Stimulated activated CD4-positive, alpha-beta T cell treated with anti-CD3 and anti-CD28 coated beads, Interleukin-1b, Interleukin-23, amount 100 ng/mL, for 24 hours (primary cell): ENCODE results near the gene DQX1.

Experiments used
- DNase-seq, 4 experiments: peaks; one replicate each; pipeline ENCODE4 v3.0.0-alpha.2; 2020; ENCODE audit warnings: low read depth in 4 of 4, low spot score in 1 of 4

The DQX1 gene

DNA sequence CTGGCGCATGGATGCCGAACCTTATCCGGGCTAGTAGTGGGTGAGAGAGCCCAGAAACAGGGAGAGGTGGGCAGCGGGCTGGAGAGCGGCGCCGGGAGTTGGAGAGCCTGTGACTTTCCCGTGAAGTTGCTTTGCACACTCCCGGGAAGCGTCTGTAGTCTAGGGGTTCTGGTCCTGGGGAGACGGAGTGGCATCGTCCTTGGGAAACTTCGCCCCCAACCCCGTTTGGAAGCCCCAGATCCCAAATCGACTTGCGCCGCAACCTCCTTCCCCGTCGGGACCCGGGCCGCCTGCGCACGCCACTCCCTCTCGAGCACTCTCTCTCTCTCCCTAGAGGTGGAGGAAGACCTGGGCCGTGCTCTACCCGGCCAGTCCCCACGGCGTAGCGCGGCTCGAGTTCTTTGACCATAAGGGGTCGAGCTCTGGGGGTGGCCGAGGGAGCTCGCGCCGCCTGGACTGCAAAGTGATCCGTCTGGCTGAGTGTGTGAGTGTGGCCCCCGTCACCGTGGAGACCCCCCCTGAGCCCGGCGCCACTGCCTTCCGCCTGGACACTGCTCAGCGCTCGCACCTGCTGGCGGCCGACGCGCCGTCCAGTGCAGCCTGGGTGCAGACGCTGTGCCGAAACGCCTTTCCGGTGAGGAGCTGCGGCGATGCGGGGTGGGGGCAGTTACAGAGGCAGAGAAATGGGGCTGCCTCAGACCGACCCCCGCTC lies 28.9 kb upstream of the DQX1 start:
- DNase-seq: peak in 1 of 4 experiments; percentile 22

DNA sequence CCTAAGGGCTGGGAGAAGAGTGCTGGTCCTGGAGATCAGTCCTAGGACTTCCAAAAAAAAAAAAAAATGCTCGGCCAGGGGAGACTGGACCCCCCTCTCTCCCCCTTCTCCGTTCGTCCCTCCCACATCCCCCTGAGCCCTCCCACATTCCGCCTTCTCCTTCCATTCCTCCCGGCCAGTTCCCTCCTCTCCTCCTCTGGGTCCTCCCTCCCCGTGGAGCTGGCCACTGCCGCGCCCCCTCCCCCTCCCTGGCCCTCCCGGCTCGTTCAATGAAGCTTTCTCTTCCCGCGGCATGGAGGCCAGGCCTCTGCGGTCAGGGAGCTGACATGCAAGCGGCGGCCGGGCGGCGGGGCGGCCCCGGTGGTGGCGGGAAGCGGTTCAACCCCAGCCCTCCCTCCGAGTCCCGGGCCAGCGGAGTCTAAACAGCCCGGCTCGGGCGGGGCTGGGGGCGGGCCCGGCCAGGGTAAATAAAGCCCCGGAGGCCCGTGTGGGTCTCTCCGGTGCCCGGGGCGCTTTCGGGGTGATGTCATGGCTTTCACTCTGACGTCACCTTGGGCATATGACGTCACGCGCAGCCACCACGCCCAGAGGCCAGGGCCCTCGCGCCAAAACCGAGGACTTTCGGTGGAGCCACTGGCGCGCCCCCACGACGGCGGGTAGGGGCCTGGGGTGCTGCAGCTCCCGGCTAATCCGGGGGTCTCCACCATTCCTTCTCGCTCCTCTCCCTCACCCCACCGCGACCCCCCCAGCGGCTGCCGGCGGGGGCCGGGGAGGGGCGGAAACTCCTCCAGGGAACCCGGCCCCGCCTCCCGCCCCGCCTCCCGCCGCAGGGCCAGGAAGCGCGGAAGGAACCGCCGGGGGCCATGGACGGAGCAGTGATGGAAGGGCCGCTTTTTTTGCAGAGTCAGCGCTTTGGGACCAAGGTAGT lies 28.1 kb upstream of the DQX1 start, which contains the start of the genes DOK1 and LOXL3:
Gene DOK1, plus strand, starts transcription at position 829 of the 928 bp plus-strand sequence. Its CDS starts 35 bp downstream, at position 864.
Gene LOXL3, minus strand, starts transcription at position 51 of the 928 bp plus-strand sequence. CDS start 1,308 bp downstream, outside the sequence.
- DNase-seq: peak; percentile 62 to 84 (median 75)

DNA sequence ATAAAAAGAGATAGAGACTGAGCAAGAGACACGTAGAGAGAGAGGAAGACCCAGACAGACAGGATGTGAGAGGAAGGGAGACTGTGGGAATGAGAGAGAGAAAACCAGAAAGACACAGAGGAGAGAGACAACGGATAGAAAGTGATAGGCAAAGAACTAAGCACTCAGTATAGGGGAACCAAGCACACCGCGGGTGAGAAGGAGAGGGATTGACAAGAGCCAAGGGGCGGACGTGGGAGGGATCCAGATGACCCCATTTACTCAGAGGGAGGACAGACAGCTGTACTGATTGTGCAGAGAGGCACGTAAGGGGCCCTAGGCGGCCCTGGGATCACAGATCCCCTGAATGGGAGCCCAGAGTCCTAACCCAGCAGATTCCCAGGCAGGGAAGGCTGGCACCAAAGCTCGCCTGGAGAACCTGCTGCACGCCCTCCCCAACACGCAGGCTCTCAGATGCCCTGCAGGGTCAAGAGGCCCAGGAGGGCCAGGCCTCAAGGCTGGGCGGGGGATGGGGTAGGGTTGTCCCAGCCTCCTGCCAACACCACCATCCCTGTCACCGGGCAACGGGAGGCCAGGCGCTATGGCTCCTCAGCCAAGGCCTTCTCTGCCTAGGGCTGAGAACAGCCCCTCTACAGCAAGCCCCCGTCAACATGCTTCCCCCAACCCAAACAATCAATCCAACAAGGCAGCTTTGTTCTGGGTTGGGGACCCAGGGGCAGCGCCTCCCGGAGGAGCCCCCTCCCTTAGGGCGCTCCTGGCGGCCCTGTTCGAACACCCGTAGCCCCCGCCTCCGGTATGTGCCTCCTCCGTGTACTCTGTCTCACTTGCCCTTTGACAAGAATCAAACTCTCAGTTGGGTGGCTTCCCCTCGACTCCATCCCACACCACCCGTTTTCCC lies 27.1 kb upstream of the DQX1 start:
- no peak for DNase-seq

DNA sequence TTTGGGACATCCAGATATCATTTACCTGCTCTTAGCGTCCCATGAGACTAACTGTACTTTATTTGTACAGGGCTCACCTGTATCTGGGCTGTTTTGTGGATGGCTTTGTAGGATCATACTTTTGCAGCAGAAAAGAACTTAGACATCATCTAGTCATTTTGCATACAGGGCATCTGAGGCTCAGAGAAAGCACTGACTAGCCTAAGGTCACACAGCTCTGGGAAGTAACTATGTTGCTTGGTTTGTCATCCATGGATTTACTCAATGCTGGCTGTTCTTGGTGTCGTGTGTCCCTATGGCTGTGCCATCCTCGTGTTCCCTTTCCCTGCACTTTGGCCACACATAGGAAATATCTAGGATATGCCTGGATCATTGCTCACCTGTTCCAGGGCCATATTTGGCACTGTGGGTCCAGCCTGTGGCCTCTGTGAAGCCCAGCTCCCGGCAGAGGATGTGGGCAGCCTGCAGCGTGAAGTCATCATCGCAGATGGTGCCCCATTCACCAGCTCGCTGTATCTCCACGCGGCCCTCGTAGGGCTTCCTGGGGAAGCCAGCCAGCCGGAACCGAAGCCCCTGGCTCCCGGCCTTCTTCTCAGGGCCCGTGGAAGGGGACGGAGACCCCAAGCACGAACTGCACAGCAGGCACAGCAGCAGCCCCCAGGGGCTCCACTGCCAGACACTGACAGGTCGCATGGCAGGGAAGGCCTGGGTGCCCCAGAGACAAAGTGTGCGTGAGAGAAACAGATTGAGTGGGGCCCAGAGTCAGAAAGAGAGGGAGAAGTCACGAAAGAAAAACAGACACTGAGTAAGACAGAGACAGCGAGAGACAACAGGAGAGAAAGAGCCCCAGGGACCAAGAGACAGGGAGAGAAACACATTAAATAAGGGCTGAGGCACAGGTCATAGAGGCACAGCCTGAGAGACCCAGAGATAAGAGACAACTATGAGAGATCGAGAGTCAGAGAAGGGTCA lies 26.2 kb upstream of the DQX1 start:
- DNase-seq: no peak

DNA sequence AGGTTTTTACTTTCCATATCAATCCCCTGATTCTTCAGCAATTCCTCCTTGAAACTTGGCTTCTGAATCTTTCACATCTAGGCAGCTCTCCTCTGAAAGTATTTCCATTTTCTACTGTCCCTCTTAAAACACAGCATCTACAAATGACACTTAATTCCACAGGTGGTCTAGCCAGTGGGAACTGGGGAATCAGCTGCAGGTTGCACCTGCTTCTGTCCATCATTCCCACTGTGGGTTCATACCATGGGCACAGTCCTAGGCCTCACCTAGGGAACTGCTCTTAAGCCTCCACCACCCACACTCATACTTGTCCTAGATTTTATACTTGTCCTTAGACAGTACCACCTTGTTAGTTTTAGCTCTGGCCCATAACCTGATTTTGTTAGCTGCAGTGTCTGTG lies 25.5 kb upstream of the DQX1 start:
- DNase-seq: no peak

DNA sequence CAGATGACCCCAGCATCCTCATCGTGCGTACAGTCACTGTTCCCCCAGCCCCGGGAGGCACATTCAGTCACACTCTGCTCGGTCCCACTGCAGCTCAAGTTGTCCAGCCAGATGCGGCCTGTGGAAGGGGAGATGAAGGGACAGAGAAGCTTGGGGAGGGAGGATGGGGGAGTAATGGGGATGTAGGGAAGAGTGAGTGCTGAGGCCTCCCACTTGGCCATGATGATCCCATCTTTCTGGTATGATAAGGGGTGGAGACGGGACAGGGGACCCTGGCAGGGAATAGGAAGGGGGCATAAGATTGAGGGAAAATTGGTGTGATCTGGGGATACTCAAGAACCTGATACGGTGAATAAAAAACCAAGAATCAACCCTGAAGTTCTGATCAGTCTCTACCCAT lies 24.2 kb upstream of the DQX1 start:
- DNase-seq: no peak

DNA sequence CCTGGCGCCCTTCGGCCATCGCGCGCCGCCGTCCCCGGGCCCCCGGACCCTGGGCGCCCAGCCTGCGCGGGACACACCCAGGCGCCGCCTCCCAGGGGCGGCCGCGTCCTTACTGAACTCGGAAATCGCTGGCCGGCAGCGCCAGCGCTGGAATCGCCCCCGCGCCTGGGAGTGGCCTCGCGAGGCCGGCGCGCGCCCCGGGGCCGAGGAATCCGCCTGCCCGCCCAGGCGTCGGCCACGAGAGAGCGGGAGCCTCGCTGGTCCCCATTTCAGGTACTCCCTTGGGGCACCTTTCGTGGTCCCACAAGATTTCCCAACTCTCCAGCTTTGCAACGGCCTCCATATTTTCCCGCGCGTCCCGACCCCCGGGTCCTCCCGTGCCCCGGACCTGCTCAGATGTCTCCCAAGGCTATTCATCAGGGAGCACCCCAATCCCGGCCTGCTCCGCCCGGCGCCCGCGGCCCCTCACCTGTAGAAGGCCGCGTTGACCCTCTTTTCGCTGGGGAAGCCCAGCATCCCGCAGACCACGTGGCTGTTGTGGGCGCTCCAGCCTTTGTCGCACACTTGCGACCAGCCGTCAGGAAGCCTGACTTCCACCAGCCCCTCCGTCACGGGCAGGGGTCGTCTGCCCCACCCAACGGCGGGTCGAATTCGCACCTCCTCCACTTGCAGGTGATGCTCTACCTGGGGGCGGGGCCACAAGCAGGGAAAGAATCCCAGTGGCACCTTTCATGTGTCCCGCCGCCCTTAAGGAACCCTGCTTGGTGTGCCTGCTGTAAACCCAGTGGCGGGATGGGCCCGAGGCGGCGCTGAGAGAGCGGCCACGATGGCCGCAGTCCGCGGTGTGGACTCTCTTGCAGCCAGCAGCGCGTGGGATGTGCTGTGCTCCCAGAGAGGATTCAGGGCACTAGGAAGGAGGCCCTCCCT lies 23.1 kb upstream of the DQX1 start:
- no peak for DNase-seq

DNA sequence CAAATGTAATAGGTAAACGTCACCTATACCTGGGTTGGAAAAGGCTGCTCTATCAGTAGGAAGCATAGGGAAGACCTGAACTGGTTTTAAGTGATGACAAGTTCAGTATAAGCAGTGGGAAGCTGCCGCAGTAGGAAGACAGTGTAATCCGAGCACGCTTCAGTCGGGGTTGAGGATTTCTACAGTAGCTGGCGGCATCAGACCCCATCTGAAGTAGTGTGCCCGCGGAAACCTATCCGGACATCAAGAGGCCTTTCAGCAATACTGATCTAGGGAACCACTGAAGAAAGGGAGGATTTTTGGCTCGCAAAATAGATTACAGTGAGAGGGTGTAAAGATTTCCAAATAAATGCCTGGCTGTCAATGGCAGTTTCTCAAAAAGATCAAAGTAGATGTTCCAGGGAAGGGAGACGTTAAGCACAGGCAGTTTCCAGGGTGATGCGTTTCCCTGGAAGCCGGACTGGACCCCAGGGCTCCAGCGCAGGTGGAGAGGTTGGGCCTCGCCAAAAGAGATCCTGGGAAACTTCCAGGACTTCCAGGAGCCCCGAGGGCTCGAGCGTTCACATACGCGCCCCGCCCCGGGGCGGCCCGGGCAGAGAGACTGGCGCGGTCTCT lies 22.4 kb upstream of the DQX1 start:
- DNase-seq: no peak

DNA sequence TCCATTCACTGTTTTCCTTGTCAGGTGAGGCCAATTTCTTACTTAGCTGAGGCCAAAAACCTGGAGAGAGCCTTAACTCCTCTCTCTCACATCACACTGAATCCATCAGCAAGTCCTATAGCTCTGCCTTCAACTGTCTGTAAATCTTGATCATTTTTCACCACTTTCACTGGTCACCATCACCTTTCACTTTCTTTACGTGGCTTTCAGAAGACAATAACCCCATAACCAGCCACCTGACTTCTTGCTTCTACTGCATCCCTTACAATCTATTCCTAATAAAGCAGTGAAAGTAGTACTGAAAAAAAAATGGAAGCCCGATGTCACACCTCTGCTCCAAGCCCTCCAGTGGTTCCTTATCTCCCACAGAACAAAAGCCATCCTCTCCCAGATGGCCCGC lies 20.0 kb upstream of the DQX1 start:
- DNase-seq: no peak

DNA sequence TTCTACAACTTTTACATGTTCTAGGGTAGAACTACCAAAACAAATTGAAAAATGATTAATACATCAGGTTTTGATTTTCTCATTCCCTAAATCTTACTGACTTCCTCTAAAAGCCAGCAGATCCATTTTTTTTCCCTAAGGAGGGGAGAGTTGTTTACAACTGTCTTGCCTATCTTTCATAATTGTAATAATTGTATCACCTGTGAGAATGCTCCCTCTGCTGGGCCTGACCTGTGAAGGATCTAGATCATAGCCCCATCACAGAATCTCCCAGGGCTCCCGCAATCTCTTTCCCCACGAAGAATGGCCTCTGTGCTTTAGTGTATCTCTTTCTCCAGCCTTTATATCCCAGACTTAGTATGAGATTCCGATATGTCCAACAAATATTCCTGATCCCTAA lies 18.6 kb upstream of the DQX1 start:
- no peak for DNase-seq

DNA sequence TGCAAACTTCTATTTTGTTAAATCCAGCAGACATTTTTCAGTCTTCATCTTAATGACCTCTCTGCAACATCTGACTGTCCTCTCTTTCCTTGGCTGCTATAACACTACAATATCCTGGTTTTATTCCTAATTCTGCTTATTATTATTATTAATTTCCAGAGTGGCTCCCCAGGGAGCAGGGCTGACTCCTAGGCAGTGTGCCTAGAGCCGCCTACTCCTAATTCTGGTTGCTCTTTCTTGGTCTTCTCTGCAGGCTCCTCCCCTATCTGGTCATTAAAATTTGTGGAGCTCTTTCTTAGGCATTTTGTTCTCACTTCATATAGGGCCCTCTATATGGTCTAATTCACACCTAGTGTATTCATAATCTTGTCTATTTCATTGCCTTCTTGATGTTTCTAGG lies 16.9 kb upstream of the DQX1 start:
- DNase-seq: no peak

DNA sequence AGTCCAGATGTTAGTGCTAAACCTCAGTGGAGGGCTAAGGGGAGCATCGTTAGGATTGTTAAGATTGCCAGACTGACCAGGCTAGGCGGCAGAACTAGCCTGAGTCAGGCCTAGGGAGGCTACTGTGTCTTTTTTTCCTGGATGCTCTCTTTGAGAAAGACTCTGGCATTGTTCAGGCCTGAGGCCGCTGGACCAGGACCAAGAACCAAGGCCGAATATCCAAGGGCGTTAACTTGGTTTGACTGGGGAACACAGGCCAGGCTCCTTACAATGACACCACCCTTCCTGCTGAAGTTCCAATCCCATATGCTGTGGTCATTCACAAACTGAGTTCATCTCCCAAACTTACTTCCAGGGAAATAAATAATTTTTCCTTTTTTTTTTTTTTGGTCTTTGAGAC lies 14.3 kb upstream of the DQX1 start:
- no peak for DNase-seq

DNA sequence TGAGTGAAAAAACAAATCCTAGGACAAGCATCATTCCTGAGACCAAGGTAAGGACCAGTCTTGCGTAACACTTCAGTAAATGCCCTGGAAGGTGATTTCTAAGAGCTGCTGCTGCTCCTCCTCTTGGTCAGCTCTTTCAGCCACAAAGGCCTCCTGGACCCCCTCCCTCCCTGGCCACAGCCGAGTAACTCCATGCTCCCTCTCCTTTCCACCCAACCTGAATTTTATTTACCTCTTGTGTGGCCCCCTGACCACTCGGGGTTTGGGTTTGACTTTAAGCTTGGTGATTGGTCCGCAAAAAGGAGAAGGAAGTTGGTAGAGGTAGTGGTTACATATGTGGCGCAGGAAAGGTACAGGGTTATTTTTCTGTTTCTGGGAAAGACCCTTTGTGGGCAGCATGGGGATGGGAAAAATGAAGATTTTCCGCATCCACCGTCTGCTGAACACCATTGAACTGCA lies 12.9 kb upstream of the DQX1 start:
- no peak for DNase-seq

DNA sequence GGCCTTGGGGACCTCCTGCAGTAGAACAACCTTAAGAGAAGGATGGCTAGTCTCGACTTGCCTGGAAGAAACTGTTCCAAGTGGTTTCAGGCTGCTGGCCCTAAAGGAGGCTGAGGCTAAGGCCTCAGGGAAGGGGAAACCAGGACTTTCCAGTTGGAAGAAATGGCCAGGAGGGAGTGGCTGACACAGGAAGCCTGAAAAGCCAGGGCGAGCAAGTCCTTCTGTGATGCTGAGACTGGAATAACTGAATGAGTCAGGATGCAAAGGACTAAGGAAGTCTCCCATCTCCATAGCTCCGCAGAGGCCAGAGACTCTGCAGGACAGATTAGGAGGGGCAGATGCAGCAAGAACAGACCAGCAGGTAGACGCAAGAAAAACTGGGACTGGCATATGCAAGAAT lies 11.1 kb upstream of the DQX1 start:
- DNase-seq: no peak

DNA sequence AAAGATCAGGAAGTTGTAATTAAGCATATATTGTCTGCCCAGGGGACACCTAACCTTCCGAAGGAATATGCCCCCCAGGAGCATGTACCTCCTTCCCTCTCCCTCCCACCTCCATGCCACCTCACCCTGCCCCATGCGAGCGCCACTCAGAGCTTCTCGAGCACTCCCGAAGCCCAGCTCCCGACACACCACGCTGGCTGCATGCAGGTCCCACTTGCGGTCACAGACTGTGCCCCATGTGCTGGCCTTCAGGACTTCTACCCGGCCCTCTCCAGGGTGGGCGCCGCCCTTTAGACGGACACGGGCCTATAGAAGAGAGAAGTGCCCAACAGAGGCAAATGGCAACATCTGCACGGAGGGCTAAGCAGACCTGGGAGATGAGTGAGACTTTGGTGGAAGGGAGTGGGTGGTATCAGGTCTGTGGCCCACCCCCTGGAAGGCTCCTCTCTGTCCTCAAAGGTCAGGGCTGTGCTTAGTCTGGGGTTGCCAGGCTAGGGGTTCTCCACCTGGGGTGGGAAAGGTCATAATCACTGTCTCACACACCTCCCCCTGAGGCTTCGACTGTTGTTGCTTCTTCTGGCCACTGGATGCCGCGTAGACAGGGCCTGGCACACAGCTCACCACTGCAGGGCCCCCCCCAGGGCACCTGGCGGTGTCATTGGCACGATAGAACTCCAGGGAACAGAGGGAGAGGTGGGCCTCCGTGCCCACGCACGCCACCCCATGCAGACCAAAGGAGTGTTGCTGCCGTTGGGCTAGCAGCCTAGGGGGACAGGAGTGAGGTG lies 10.3 kb upstream of the DQX1 start:
- no peak for DNase-seq

DNA sequence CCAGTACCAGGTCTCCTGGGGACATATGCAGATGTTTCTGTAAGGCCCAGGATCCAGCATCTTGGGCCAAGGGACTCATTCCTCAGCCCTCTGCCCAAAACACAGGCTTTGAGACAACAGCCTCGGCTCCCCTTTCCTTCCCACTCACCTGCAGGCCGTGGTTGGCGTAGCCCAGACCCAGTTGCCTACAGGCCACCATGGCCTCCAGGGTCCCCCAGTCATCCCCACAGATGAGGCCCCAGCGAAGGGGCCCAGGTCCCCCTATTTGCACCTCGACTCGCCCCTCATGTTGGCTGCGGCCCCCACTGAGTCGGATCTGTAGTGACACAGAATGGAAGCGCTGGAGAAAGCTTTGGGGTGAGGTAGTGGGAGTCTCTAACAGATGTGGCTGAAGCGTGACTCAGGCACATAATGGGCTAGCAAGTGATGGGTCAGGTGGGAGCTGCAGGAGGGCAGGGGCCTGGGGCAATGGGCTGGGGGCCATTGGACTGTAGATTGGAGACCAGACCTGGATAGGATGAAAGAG lies 9.5 kb upstream of the DQX1 start:
- no peak for DNase-seq

DNA sequence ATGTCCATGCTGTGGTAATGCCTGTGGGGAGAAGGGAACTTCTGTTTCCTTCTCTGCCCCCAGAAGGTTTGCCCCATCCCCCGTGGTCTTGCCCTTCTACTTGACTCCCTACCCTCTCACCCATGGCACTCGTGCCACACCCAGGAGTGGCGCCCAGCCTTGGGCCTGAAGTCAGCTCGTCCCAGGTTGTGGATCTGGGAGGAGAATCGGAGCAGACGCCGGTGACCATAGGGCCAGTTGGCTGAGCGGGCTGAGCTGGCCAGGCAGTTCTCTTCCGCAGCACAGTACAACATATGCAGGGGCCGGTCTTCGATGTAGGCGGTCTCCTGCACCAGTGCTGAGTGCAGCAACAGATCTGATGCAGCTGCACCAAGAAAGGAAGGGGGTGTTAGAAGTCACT lies 8.4 kb upstream of the DQX1 start:
- no peak for DNase-seq
